Thyroid gland (tissue), 4 donors: ENCODE measurements around the gene LRP1. TPM values are rescaled to one million over a fixed set of nuclear protein-coding genes. Genes with fewer than 3 reads are reported as not detected.

Experiments used
- DNase-seq, 2 donors: peaks; one replicate each; pipeline ENCODE4 v3.0.0-alpha.2; 2019
- H3K27ac ChIP-seq, 3 donors: fragments of 200-600 bp; sonication (generic); 1 replicate in 2 of 3; 2 replicates in 1 of 3; pipeline ENCODE4 v1.5.1; 2016 to 2019; ENCODE audit warnings: mild to moderate bottlenecking in 1 of 3, moderate library complexity in 1 of 3
- H3K27me3 ChIP-seq: fragments of 200-600 bp; sonication (generic); one replicate; pipeline ENCODE4 v1.5.1; 2019
- H3K36me3 ChIP-seq, 2 donors: fragments of 200-600 bp; sonication (generic); one replicate each; pipeline ENCODE4 v1.5.1; 2016 to 2019
- H3K4me1 ChIP-seq, 2 donors: fragments of 200-600 bp; sonication (generic); one replicate each; pipeline ENCODE4 v1.5.1; 2017 to 2019
- H3K4me3 ChIP-seq, 3 donors: fragments of 200-600 bp; sonication (generic); replicated peaks in 1 of 3; 1 replicate in 2 of 3; 2 replicates in 1 of 3; pipeline ENCODE4 v1.5.1; 2016; ENCODE audit warnings: mild to moderate bottlenecking in 1 of 3
- H3K9me3 ChIP-seq: fragments of 200-600 bp; sonication (generic); one replicate; pipeline ENCODE4 v1.5.1; 2017
- POLR2A ChIP-seq, 2 donors: fragments of 450-650 bp; IDR thresholded peaks; one replicate each; pipeline ENCODE4 v1.6.1; 2017; ENCODE audit warnings: antibody characterized with exemption in 2 of 2, mild to moderate bottlenecking in 2 of 2, moderate library complexity in 1 of 2
- WGBS, 2 donors: methylation state at CpG; one replicate each; pipeline ENCODE4 v1.1.5; 2017; 5-methylcytosine and 5-hydroxymethylcytosine counted together
- intact Hi-C: fragments of 100-400 bp; cut with DNase I; formaldehyde crosslinking; loops from one replicate; pipeline ENCODE4 v1.15.1; 2023
- total RNA-seq, 4 donors: library from RNA; depleted of rRNA; stranded (reverse); fragments of >200 nt; gene quantifications; one replicate each; pipeline ENCODE4 v1.2.3, GENCODE V29; 2016
- TF ChIP-seq, protein P1 (sequence below), 6 experiments: fragments of 200-600 bp in 3 of 6; fragments of 450-650 bp in 3 of 6; sonication (generic) in 3 of 6; IDR thresholded peaks; one replicate each; pipeline ENCODE4 v1.5.1; 2016 to 2019; ENCODE audit warnings: antibody characterized with exemption in 6 of 6, mild to moderate bottlenecking in 2 of 6, inconsistent platforms in 1 of 6, moderate library complexity in 1 of 6

LRP1 gene
- total RNA-seq, 4 donors from 2014 or later = 98.5 to 161 (median 118) TPM

DNA sequence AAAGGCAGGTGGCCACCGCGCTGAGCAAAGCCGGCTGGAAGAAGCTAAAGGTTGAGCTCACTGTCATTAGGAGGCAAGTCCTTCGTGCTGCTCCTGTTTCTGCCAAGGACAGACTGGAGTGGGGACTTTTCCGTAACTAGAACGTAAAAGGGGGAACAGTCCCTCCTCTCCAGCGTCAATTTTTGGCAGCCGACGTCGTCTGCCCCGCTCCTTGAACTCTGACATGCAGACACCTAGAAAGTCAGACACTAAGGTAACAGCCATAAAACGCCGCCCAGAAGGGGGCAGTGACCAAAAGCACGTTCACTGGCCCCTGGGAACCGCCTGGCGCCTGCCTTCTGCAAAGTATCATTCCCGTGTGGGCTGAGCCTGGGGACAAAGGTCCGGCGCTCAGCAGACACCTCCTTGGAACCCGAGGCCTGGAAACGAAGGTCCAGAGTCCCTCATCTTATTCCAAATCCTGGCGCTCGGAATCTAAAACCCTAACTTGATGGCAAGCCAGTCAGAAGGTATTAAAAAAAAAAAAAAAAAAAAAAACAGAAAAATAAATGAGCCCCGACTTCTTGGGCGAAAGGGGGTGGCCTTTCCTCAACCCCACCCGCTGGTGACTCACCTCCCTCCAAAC, 1.1 kb upstream of the LRP1 start:
- peak overlapping the region; percentile 88 to 98 (median 98) for H3K27ac ChIP-seq
- intact Hi-C loops = no loop called here
- H3K36me3 ChIP-seq = no peaks in the 10 kb centered on the region
- H3K9me3 ChIP-seq = no peaks in the 10 kb centered on the region
- TF ChIP-seq, protein P1, sequence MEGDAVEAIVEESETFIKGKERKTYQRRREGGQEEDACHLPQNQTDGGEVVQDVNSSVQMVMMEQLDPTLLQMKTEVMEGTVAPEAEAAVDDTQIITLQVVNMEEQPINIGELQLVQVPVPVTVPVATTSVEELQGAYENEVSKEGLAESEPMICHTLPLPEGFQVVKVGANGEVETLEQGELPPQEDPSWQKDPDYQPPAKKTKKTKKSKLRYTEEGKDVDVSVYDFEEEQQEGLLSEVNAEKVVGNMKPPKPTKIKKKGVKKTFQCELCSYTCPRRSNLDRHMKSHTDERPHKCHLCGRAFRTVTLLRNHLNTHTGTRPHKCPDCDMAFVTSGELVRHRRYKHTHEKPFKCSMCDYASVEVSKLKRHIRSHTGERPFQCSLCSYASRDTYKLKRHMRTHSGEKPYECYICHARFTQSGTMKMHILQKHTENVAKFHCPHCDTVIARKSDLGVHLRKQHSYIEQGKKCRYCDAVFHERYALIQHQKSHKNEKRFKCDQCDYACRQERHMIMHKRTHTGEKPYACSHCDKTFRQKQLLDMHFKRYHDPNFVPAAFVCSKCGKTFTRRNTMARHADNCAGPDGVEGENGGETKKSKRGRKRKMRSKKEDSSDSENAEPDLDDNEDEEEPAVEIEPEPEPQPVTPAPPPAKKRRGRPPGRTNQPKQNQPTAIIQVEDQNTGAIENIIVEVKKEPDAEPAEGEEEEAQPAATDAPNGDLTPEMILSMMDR (IDR thresholded peaks at IDR 0.05) = peak in 2 of 6 experiments; percentile 13 to 26
- peak in 1 of 2 donors; percentile 64 for TF ChIP-seq POLR2A (IDR thresholded peaks at IDR 0.05)
- no peaks in the 10 kb centered on the region for H3K27me3 ChIP-seq
- WGBS, 2 donors = 3 to 4% methylated on average over 23 to 24 of the region's 26 CpGs
- H3K4me1 ChIP-seq = peaks cover 14 to 21% of the 10 kb centered on the region in 2 donors
- H3K4me3 ChIP-seq = peak overlapping the region; percentile 45 to 98 (median 71)
- peak; percentile 90 to 91 for DNase-seq

- WGBS, 2 donors = 3 to 7% methylated on average over 15 to 25 of the region's 35 CpGs
- Histone ChIP-seq H3K36me3 (no peaks in the 10 kb centered on the region), H3K4me3 (peak overlapping the region in 2 of 3 donors; percentile 45 to 98), H3K27ac (peak overlapping the region; percentile 4 to 98 (median 88)), H3K4me1 (peaks cover 14 to 21% of the 10 kb centered on the region in 2 donors), H3K27me3 (no peaks in the 10 kb centered on the region), H3K9me3 (no peaks in the 10 kb centered on the region)
- TF ChIP-seq, protein P1 (IDR thresholded peaks at IDR 0.05) = no peak
- no peak for TF ChIP-seq POLR2A (IDR thresholded peaks at IDR 0.05)
- intact Hi-C loops = no loop called here
- no peak for DNase-seq
Observed at GRCh38 chr12:57128519-57129247, 400 bp downstream of the LRP1 start.

- Histone ChIP-seq H3K27me3 (no peaks in the 10 kb centered on the region), H3K27ac (peak overlapping the region; percentile 4 to 98 (median 88)), H3K4me3 (peak overlapping the region in 2 of 3 donors; percentile 45 to 98), H3K9me3 (no peaks in the 10 kb centered on the region), H3K4me1 (peaks cover 14 to 21% of the 10 kb centered on the region in 2 donors), H3K36me3 (no peaks in the 10 kb centered on the region)
- TF ChIP-seq POLR2A (IDR thresholded peaks at IDR 0.05) = no peak
- TF ChIP-seq, protein P1 (IDR thresholded peaks at IDR 0.05) = no peak
- intact Hi-C loops = no loop called here
- DNase-seq = no peak
- 19 to 41% methylated on average over 7 to 12 of the region's 12 CpGs for WGBS, 2 donors
Observed at GRCh38 chr12:57129321-57129842, 1.1 kb downstream of the LRP1 start.

DNA sequence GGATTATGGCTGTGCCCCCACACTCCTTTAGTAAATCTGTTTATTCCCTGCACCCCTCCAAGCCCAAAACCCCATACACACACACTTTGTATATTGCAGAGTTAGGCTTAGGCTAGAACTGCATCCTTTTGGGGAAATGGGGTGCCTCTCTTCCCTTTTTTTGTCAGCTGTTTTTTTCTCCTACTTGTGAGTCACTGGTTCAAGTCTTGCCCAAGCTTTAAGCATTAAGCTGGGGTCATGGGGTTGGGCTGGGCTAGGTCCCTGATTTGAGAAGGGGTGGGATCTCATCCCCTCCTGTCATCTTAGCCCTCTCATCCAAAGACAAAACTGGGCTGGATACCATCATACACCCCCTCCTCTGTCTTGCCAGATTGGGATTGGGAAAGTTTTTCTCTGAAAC, 1.6 kb downstream of the LRP1 start:
- TF ChIP-seq, protein P1 (IDR thresholded peaks at IDR 0.05) = no peak
- TF ChIP-seq POLR2A (IDR thresholded peaks at IDR 0.05) = no peak
- Histone ChIP-seq H3K27me3 (no peaks in the 10 kb centered on the region), H3K9me3 (no peaks in the 10 kb centered on the region), H3K4me1 (peaks cover 14 to 21% of the 10 kb centered on the region in 2 donors), H3K36me3 (no peaks in the 10 kb centered on the region), H3K27ac (peak overlapping the region in 2 of 3 donors; percentile 88 to 98), H3K4me3 (peak overlapping the region in 1 of 3 donors; percentile 45)
- intact Hi-C loops = no loop called here
- DNase-seq = no peak

GRCh38 chr12:57130941-57131340, 2.7 kb downstream of the LRP1 start:
- Histone ChIP-seq H3K36me3 (no peaks in the 10 kb centered on the region), H3K27me3 (no peaks in the 10 kb centered on the region), H3K9me3 (no peaks in the 10 kb centered on the region), H3K4me3 (no peak overlapping the region), H3K4me1 (peaks cover 14 to 21% of the 10 kb centered on the region in 2 donors), H3K27ac (peak overlapping the region in 2 of 3 donors; percentile 42 to 88)
- no peak for DNase-seq
- intact Hi-C loops = no loop called here
- WGBS, 2 donors = 72 to 80% methylated on average over 2 of the region's 2 CpGs
- TF ChIP-seq POLR2A (IDR thresholded peaks at IDR 0.05) = no peak
- TF ChIP-seq, protein P1 (IDR thresholded peaks at IDR 0.05) = no peak
